Type B pancreatic cell (in vitro differentiated cells): ENCODE results near the gene AIM2. TPM values are rescaled to one million over a fixed set of nuclear protein-coding genes. Genes with fewer than 3 reads are reported as not detected.

ENCODE experiments used
- DNase-seq: peaks from one replicate; pipeline ENCODE4 v3.0.0; 2021; ENCODE audit warnings: mixed read lengths; ENCODE audit not compliant: unreplicated experiment; ENCODE audit errors: extremely low spot score
- H3K27ac Mint-ChIP-seq: 2 replicates; pipeline ENCODE4 v1.8.0; 2021; ENCODE audit warnings: mild to moderate bottlenecking, mixed read lengths
- H3K27me3 Mint-ChIP-seq: 2 replicates; pipeline ENCODE4 v1.8.0; 2021; ENCODE audit warnings: mixed read lengths
- H3K36me3 Mint-ChIP-seq: 2 replicates; pipeline ENCODE4 v1.8.0; 2021; ENCODE audit warnings: mixed read lengths
- H3K4me1 Mint-ChIP-seq: one replicate; pipeline ENCODE4 v1.8.0; 2021; ENCODE audit warnings: mixed read lengths; ENCODE audit not compliant: unreplicated experiment
- H3K4me3 Mint-ChIP-seq: 2 replicates; pipeline ENCODE4 v1.8.0; 2021; ENCODE audit warnings: mild to moderate bottlenecking, mixed read lengths
- H3K9me3 Mint-ChIP-seq: 2 replicates; pipeline ENCODE4 v1.8.0; 2021; ENCODE audit warnings: mixed read lengths
- CTCF ChIP-seq: fragments of 200-600 bp; sonication (generic); conservative IDR thresholded peaks from 2 replicates; pipeline ENCODE4 v1.5.0; 2021; ENCODE audit warnings: antibody characterized with exemption, mild to moderate bottlenecking
- total RNA-seq: library from RNA; stranded (reverse); gene quantifications from 2 replicates; pipeline ENCODE4 v1.2.1, GENCODE V29; 2021; ENCODE audit warnings: low replicate concordance

Gene AIM2
- total RNA-seq, 1 donor from 2014 or later: 1.0 TPM

- H3K4me3 Mint-ChIP-seq: no peak overlapping the region
- no peaks in the 10 kb centered on the region for H3K4me1 Mint-ChIP-seq
- TF ChIP-seq CTCF: no peak
- H3K36me3 Mint-ChIP-seq: no peaks in the 10 kb centered on the region
- H3K27ac Mint-ChIP-seq: no peak overlapping the region
- H3K27me3 Mint-ChIP-seq: no peaks in the 10 kb centered on the region
- no peak for DNase-seq
- no peaks in the 10 kb centered on the region for H3K9me3 Mint-ChIP-seq
Measured at GRCh38 chr1:159091180-159091560, 14.6 kb upstream of the AIM2 start.

- Mint-ChIP-seq H3K4me1 (no peaks in the 10 kb centered on the region), H3K27ac (no peak overlapping the region), H3K36me3 (no peaks in the 10 kb centered on the region), H3K4me3 (no peak overlapping the region), H3K27me3 (no peaks in the 10 kb centered on the region), H3K9me3 (no peaks in the 10 kb centered on the region)
- no peak for DNase-seq
- TF ChIP-seq CTCF: no peak
Measured at GRCh38 chr1:159090286-159091179, 14.0 kb upstream of the AIM2 start.

GRCh38 chr1:159089184-159089791 is 12.7 kb upstream of the AIM2 start:
- Mint-ChIP-seq H3K27ac (no peak overlapping the region), H3K4me1 (no peaks in the 10 kb centered on the region), H3K27me3 (no peaks in the 10 kb centered on the region), H3K4me3 (no peak overlapping the region), H3K36me3 (no peaks in the 10 kb centered on the region), H3K9me3 (no peaks in the 10 kb centered on the region)
- TF ChIP-seq CTCF: peak; percentile 75
- no peak for DNase-seq

- DNase-seq: no peak
- Mint-ChIP-seq H3K9me3 (no peaks in the 10 kb centered on the region), H3K4me1 (no peaks in the 10 kb centered on the region), H3K4me3 (no peak overlapping the region), H3K27ac (no peak overlapping the region), H3K27me3 (no peaks in the 10 kb centered on the region), H3K36me3 (no peaks in the 10 kb centered on the region)
- no peak for TF ChIP-seq CTCF
Measured at GRCh38 chr1:159088546-159089183, 12.1 kb upstream of the AIM2 start.

GRCh38 chr1:159088050-159088449 is 11.5 kb upstream of the AIM2 start:
- TF ChIP-seq CTCF: no peak
- Mint-ChIP-seq H3K27me3 (no peaks in the 10 kb centered on the region), H3K4me1 (no peaks in the 10 kb centered on the region), H3K9me3 (no peaks in the 10 kb centered on the region), H3K36me3 (no peaks in the 10 kb centered on the region), H3K27ac (no peak overlapping the region), H3K4me3 (no peak overlapping the region)
- DNase-seq: no peak
